Dermis blood vessel endothelial cell (primary cell): ENCODE measurements around the gene SCAMP3. TPM values are rescaled to one million over a fixed set of nuclear protein-coding genes. Genes with fewer than 3 reads are reported as not detected.
A peak's percentile ranks its signal among the peaks of the same experiment; 100 is the strongest.

Source experiments
- DNase-seq: peaks from one replicate; pipeline ENCODE4 v3.0.0; 2010
- total RNA-seq: library from RNA; depleted of rRNA; stranded (reverse); fragments of >200 nt; gene quantifications from 2 replicates; pipeline ENCODE4 v1.2.3, GENCODE V29; 2014

SCAMP3 gene
- total RNA-seq, 1 donor from 2014 or later = 38.3 TPM

DNA sequence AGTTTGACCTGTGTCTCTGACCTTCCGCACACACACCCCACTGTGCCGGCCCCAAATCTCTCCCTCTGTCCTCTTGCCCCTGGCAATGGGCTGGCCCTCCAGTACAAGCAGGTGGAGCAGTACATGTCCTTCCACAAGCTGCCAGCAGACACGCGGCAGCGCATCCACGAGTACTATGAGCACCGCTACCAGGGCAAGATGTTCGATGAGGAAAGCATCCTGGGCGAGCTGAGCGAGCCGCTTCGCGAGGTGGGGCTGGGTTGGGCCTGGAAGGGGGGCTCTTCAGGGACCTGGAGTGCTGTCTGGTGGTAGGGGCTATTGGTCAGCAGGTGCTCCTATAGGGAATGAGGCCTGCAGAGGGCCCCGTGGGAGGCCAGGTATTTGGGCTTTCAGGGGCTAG, 22.9 kb upstream of the SCAMP3 start:
- DNase-seq = no peak

DNA sequence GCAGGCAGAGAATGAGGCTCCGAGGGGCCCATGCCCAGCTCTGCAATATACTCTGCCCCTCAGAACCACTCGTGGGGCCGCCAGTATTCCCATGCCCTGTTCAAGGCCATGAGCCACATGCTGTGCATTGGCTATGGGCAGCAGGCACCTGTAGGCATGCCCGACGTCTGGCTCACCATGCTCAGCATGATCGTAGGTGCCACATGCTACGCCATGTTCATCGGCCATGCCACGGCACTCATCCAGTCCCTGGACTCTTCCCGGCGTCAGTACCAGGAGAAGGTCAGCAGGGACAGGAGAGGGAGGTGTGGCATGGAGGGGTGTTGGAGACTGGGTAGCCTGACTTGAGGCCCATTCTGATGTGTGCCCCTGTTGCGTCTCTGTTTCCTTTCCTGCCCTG, 22.3 kb upstream of the SCAMP3 start:
- no peak for DNase-seq

DNA sequence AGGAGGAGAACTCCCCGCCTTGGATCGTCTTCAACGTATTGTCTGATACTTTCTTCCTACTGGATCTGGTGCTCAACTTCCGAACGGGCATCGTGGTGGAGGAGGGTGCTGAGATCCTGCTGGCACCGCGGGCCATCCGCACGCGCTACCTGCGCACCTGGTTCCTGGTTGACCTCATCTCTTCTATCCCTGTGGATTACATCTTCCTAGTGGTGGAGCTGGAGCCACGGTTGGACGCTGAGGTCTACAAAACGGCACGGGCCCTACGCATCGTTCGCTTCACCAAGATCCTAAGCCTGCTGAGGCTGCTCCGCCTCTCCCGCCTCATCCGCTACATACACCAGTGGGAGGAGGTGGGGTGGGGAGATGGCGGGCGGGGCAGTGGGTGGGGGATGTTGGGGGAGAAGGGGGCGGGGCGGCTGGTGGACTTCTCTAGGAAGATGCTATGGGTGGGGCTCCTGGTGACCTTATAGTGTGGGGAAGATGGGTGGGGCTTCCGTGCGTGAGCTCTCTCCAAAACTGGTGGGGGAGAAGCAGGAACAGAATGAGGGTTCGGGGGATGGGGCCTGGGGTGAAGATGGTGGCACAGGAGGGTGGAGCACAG, 20.4 kb upstream of the SCAMP3 start:
- no peak for DNase-seq

DNA sequence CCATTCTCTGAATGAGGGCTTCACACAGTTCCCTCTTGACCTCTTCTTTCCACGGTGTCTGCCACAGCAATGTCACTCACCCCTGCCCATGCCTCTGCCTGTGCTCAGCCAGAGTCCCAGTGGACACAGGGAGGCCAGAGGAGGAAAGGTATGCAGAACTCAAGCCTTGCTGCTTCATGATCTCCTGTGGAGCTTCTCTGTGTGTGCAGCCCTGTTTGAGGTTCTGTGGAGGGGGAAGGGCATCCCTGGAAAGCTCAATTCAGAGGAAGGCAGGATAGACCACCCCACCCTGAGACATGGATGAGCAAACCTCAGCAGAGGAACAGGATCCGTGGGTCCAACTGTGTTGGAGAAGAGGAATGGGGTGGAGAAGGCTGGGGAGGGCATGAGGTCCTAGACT, 17.1 kb upstream of the SCAMP3 start:
- no peak for DNase-seq

DNA sequence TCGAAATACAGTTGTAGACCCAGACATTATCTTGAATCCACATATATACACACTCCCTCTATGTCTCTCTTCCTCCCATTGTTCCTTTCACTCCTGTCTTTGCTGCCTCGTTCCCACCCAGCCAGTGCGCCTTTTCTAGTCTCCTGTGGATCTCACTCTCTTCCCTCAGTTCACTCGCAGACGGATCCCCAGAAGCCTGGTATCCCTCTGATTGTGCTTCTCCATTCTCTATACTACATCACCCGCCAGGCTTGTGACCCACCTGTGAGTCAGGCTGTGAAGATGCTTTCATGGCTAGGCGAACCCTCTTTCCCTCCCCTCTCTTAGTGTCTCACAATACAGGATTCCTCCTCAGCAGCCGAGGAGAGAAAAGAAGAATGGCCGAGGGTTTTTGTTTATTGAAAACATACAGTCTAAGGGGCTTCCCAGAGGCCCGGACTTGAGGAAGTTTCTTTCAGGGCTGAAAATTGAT, 16.6 kb upstream of the SCAMP3 start:
- DNase-seq = no peak

DNA sequence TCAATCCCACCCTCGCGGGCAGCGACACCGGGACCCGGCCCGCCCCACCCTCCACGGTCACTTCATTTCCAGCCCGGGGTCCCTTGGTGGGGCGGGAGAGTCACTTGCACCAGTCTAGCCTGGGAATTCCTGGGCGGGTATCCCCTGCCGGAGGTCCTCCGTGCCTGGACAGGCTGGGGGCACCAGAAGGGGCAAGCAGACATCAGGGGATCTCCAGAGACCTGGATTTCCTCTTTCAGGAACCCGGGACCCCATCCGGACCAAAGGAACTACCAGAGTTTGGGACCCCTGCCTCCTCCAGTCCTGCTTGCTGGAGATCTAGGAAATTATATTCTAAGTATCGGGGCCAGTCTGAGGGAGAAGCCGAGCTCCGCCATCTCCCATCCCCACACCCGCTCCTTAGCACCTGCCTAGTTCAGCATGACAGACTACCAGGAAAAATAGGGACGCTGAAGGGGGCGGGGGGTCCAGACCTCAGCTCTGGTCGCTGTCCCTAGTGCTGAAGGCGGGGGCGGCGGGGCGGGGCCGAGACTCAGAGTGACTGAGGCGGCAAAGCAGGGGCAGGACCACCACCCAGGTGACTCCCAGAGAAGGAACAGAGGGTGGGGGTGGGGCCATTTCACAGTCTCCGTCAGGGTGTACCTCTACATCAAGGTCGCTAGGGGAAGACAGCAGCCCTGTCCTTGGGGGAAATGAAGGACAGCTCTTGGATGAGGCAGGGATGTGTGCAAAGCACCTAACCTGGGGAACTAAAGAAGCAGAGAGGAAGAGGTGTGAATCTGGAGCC, 15.9 kb upstream of the SCAMP3 start:
- peak; percentile 50 for DNase-seq

DNA sequence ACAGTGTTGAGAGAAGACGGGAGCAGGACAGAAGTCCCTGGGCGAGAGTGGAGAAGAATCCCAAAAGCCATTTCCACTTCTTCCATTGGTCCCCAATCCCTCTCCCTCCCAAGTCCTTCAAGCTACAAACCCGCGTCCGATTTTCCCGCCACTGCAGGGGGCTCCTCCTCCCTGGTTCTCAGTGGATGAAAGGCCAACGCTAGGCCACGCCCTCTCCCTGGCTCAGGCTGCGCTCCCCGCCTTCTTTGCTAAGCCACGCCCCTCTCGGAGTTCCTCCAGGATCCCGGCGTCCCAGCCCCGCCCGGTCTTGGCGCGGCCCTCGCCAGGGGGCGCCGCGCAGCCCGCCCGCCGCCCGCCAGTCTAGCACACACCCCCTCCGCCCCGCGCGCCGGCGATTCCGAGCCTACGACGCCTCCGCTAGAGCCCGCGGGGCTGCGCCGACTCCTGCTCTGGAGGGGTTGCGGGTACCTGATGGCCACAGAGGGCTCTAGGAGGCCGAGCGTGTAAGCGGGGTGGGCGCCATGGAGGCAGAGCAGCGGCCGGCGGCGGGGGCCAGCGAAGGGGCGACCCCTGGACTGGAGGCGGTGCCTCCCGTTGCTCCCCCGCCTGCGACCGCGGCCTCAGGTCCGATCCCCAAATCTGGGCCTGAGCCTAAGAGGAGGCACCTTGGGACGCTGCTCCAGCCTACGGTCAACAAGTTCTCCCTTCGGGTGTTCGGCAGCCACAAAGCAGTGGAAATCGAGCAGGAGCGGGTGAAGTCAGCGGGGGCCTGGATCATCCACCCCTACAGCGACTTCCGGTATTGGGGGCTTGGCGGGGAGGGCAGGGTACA, 15.1 kb upstream of the SCAMP3 start, which contains the start of gene HCN3:
TSS of gene HCN3 (plus strand) at position 394 of the 832 bp plus-strand sequence. CDS start at position 522, 128 bp downstream.
- peak; percentile 98 for DNase-seq

DNA sequence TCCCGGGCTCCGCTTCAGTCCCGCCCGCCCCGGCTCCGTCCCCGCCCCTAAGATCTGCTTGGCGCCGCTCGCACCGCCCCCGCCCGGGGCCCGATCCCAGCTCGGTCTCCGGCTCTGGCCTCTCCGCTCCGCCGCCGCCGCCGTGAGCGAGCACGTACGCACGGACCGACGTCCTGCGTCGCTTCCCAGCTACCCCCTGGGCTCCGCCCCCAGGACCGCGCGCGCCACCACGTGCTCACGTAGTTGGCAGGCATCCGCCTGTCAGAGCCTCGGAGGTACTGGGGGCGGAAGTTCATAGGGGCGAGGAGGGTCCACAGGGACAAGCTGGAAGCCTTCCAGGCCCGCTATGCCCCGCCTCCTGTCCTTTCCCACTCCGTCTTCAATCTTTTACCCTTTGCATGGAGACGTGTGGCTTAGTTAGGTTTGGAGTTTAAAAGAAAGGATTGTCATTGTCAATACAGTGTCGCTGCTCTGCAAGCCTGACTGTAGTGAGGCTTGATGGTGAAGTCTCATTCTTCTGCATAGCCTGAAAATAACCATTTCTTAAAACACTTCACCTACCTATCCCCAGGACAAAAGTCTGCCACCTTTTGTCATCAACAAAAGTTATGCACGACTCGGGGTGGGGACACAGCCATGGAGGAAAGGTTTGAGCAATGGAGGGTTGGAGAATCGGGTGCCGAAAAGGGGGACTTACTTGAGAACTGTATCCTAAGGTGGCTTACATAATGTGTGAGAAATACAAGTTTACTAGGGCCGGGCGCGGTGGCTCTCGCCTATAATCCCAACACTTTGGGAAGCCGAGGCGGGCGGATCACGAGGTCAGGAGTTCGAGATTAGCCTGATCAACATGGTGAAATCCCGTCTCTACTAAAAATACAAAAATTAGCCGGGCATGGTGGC, 11.4 kb upstream of the SCAMP3 start, which contains the start of gene CLK2:
TSS of gene CLK2 (minus strand) at position 162 of the 903 bp plus-strand sequence. CDS start 2,527 bp downstream, outside the sequence.
- peak; percentile 97 for DNase-seq

DNA sequence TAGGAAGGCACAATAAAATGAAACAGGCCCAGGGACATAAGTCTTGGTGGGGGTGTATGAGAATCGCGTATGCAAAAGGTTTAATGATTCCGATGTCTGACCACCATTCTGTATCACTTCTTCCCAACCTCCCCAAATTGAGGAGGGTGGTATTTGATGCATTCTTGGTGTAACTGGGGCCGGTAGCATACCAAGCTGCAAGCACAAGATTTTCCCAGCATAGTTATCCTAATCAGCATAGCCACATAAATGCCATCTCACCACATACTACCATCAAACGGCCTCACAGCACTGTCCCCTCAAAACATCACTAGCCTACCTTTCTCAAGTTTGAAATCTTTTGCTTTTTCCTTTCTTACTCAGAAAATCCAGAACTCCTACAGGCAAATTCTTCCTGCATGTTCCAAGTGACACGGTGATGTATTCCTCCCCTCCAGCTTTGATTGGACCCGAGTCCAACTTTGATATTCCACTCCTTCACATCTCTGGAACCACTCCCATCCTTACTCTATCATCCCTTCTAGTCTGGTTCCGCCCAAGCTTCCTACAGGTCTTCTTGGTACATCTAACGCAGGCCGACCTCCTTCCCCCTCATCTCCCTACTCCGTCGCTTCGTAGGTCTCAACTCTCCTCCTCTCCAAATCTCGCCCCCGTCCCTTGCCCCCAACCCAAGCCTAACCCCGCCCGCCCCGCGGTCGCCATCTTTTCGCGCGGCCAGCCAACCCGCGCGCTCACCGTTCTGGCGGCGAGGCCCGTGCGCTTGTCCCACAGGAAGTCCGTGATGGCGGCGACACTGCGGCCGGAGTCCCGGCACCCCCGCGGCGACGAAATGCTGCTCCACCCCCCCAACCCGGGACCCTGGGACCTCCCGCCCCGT, 10.5 kb upstream of the SCAMP3 start:
- peak; percentile 63 for DNase-seq

DNA sequence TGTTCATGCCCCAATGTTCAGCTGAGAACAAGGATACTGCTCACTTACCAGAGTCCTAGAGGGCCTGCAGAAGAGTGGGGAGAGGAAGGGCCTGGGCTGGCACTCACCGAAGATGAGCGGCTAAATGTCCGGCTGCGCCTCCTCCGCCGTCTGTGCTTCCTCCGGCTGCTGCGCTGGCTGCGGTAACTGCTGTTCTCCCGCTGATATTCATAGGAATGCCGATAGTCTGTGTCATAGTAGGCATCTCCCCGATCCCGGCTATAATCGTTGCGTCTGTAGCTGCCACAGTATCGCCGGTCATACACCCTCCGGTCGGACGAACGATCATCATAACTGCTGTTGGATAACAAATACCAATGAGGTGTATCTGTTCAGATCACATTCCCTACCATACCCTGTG, 7.2 kb upstream of the SCAMP3 start:
- DNase-seq = no peak

DNA sequence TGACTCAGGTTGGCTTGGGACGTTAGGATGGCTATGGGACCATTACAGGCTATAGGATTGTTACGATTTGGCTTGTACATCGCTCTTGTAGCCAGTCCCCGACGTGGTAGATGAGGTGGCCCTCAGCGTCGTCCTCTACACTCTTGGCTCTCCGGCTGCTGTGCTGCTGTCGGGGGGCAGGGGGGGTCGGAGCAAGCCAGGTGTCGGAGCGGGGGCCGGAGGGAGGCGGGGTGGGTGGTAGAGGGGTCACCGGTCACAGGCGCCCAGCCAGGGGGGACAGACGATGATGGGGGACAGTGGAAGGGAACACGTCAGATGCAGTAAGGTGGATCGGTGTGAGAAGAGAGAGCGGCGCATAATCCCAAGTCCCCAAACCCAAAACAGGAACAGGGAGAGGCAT, 6.5 kb upstream of the SCAMP3 start:
- DNase-seq = no peak

DNA sequence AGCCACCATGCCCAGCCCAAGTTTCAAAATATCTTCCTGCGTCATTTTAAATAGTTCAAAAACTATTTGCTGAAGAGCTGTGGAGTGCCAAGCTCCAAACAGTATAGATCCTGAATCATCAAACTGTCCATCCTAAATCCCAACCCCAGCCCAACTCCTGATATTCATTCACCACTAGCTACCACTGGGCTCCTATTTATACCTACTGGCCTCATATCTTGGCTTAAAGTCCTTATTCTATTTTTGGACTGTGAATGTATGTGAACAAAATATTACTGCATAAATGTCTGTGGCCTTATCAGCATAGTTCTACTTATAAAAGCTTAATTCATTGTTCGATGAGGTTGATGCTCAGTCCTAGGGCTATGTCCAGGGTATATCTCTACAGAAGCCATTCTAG, 5.2 kb upstream of the SCAMP3 start:
- DNase-seq = no peak

DNA sequence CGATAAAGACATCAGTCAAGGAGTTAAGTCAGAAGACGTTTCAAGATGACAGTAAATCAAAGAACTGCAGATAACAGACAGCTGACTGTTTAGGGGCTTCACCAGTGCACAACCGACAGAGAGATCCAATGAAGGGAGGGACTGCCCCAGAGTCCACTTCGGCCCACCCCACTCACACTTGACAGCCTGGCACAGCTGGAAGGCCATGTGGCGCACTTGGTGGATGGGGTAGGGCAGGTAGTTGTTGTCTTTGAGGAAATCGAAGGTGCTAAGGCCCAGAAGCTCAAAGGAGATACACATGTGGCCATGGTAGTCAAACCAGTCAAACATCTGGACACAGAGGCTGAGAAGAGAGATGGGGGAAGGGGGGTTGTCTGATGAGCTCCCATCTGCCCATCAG, 4.4 kb upstream of the SCAMP3 start:
- no peak for DNase-seq

DNA sequence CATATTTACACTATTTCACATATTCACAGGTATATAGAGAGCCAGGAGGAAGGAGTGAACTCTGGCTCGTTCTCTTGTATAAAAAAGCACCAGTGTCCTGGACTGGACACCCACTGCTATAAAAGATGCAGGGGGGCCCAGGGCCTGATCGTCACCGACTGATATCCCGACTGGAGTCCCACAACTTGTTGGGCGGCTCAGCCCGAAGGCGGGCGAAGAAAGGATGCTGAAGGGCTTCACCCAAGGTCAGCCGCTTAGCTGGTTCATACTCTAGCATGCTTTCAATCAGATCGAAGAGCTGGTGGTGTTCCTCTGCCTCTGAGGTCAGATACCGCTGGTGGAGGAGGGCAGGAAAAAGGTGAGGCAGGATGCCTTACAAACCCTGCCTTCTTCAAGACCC, 907 bp upstream of the SCAMP3 start:
- no peak for DNase-seq

DNA sequence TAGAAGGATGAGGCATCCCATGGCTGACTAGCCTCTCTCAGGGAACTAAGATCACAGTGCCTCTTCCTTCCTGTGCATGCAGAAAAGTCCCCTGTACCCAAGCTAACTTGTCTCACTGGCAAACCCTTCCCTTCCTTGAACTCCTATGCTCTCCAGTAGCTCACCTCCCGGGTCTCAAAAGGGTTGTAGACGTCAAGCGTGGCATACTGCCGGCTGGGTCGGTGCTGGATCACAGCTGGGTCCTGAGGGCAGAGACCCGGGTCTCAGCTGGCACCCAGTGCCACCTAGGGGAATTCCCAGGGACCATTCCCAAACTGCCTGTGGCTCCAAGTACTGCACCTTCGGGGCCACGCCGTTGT, 688 bp downstream of the SCAMP3 start:
- DNase-seq = no peak

DNA sequence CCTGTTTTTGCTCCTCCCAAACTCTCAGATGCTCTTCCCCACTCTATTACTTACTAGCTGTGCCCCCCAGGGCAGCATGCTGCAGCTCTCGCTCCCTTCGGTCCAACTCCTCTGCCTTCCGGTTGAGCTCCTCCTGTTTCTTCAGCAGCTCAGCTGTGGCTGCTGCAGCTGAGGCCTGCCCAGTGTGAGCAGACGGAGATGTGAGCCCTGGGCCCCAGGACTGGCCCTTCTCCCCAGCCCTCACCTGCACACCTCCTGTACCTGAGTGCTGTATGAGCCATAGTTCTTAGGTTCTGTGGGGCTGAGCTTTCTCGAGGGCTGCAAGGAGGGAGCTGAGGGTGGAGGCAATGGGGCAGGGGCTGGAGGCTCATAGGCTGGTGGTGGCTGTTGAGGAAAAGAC, 1.9 kb downstream of the SCAMP3 start:
- no peak for DNase-seq

DNA sequence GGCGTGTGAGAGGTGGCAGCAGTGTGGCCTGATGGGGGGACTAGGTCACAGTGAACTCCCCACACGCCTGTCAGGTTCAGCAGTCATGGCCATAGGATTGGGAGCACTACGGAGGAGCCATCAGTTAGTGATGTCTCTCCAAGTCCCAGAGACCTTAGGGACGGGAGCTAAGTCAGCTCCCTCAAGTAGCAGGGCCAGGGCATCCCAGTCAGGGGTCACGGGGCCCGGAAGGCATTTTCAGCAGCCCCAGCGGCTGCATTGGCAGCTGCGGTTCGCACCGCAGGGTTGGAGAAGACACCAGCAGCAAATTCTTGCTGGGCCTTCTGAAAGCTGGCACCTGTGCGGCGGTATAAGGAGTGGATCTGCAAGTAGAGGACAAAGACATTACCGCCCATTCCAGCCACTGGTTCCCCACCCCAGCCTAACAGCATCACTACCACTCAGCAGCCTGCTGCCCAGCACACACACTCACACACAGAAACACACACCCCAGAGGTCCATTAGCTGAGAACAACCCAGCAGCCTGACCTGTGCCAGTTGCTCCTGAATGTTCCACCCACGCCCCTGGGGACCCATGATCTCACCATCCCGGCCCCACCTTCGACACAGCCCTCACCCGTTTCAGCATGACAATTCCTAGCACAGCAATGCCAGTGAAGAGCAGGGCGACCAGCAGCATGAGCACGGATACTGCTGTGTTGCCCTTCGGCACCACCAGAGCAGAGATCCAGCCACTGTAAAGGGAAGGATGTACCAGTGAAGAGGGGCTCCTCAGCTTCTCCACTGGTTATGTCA, 5.9 kb downstream of the SCAMP3 start:
- no peak for DNase-seq

DNA sequence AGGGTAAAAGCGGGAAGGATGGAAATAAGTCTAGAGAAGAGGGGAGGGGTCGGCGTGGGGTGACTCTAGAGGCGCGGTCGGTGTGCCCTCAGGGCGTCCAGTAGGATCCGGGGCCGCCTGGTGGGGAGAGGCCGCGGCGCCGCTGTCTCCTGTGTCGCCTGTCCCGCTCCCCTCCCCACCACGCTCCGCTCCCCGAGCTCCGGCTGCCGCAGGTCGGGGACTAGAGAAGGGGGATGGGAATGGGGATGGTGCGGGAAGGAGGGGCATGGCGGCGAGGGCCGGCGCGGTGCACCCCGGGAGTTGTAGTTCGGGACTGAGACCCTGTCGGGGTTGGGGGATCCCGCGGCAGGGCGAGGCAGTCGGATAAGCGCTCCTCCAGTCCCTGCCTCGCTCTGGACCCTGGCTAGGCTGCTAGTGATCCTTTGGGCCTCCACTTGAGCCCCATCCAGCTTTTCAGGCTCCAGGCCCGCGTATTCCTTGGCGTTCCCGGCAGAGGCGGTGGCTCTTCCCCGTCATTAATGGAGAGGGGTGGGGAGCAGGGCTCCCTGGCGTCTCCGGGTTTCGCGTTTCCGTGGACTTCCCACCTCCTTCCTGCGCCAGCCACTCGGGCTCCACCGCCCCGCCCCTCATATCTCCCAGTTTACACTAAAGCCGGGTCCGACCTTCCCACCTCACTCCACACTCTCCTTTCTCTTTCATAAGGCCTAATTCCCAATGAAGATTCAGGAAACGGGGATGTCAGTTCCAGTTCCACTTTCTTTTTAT, 6.7 kb downstream of the SCAMP3 start, which contains the start of gene ENTREP3:
TSS of gene ENTREP3 (minus strand) at position 241 of the 765 bp plus-strand sequence. CDS start 606 bp downstream, outside the sequence.
- DNase-seq = peak; percentile 89

DNA sequence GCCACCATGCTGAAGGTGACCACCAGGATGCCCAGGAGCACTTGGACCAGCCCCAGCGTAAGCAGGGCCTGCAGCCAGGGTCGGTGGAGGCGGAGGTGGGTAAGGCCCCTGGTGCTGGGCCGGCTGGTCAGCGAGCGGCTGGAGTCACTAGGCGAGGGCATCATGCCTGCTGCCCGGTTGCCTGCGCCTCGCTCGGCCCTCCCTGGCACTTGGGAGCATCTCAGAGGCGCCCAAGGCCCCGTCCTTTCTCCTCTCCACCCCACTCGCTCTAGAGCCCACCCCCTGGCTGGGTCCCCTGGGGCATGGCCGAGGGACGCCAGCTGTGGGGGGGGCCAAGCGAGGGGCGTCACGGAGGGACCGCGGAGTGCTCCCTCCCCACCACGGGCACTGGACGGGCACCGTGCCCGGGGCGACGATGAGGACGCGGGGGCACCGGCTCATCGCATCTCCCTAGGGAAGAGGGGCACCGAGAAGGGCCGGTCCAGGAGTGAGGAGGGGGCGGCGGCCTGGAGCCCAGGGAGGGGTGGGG, 7.4 kb downstream of the SCAMP3 start:
- DNase-seq = peak; percentile 35
